Bronchial epithelial cell (primary cell): ENCODE data around the gene CDCA5. TPM values are rescaled to one million over a fixed set of nuclear protein-coding genes. Genes with fewer than 3 reads are reported as not detected.

ENCODE experiments used
- DNase-seq: peaks from one replicate; pipeline ENCODE4 v3.0.0-alpha.2; 2010; ENCODE audit warnings: low read depth
- FAIRE-seq: peaks from 2 replicates; lab custom pipeline; 2011; peaks lifted over from hg19 to GRCh38; lab: Jason Lieb, UNC
- H3K27me3 ChIP-seq: 2 replicates; pipeline ENCODE4 v1.5.1; 2011; ENCODE audit warnings: low read length; ENCODE audit not compliant: control insufficient read depth, insufficient read depth
- H3K36me3 ChIP-seq: 2 replicates; pipeline ENCODE4 v1.5.1; 2011; ENCODE audit warnings: low read length; ENCODE audit not compliant: control insufficient read depth, insufficient read depth
- H3K4me3 ChIP-seq: 2 replicates; pipeline ENCODE4 v1.5.1; 2011; ENCODE audit warnings: mild to moderate bottlenecking, low read depth, low read length, control low read depth
- total RNA-seq: library from RNA; depleted of rRNA; stranded (reverse); fragments of >200 nt; gene quantifications from 2 replicates; pipeline ENCODE4 v1.2.1, GENCODE V29; 2014
- TF ChIP-seq, protein P1 (sequence below): IDR thresholded peaks from 2 replicates; pipeline ENCODE4 v1.5.1; 2011; ENCODE audit warnings: mild to moderate bottlenecking, moderate library complexity, low read length, control low read depth, inconsistent platforms; ENCODE audit not compliant: insufficient read depth, severe bottlenecking

The CDCA5 gene
- total RNA-seq, 1 donor from 2014 or later, result 0.53 TPM

DNA sequence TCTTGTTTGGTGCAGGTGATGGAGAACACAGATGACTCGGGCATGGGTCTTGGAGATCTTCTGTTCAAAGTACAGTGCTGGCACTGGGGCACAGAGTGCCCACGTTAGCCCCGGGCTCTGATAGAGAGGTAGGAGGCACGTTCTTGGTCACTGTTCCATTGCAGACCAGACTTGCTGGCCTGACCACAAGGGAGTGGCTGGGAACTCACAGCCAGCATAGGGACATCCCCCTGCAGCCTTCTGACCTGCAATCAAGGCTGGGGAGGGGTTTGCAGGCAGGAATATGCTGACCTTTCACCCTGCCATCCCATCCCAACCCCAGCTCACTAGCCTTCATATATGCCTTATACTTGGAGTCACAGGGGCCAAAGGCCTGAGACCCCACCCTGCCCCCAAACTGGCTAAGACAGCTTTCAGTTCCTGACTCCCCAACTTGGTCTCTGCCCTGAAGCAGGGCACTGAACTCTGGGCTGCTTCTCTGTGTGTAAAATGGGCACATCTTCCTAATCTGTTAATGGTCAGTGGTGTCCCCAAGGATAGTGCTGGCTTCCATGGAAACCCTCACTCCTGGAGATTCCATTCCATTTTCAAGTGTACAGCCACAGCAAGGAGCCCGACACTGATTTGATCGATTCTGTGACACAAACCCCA lies 42.9 kb upstream of the CDCA5 start:
- Histone ChIP-seq H3K27me3 (no peaks in the 10 kb centered on the region), H3K36me3 (peaks cover 47% of the 10 kb centered on the region), H3K4me3 (no peak overlapping the region)
- FAIRE-seq, result no peak
- TF ChIP-seq, protein P1, sequence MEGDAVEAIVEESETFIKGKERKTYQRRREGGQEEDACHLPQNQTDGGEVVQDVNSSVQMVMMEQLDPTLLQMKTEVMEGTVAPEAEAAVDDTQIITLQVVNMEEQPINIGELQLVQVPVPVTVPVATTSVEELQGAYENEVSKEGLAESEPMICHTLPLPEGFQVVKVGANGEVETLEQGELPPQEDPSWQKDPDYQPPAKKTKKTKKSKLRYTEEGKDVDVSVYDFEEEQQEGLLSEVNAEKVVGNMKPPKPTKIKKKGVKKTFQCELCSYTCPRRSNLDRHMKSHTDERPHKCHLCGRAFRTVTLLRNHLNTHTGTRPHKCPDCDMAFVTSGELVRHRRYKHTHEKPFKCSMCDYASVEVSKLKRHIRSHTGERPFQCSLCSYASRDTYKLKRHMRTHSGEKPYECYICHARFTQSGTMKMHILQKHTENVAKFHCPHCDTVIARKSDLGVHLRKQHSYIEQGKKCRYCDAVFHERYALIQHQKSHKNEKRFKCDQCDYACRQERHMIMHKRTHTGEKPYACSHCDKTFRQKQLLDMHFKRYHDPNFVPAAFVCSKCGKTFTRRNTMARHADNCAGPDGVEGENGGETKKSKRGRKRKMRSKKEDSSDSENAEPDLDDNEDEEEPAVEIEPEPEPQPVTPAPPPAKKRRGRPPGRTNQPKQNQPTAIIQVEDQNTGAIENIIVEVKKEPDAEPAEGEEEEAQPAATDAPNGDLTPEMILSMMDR, result no peak
- DNase-seq, result no peak

DNA sequence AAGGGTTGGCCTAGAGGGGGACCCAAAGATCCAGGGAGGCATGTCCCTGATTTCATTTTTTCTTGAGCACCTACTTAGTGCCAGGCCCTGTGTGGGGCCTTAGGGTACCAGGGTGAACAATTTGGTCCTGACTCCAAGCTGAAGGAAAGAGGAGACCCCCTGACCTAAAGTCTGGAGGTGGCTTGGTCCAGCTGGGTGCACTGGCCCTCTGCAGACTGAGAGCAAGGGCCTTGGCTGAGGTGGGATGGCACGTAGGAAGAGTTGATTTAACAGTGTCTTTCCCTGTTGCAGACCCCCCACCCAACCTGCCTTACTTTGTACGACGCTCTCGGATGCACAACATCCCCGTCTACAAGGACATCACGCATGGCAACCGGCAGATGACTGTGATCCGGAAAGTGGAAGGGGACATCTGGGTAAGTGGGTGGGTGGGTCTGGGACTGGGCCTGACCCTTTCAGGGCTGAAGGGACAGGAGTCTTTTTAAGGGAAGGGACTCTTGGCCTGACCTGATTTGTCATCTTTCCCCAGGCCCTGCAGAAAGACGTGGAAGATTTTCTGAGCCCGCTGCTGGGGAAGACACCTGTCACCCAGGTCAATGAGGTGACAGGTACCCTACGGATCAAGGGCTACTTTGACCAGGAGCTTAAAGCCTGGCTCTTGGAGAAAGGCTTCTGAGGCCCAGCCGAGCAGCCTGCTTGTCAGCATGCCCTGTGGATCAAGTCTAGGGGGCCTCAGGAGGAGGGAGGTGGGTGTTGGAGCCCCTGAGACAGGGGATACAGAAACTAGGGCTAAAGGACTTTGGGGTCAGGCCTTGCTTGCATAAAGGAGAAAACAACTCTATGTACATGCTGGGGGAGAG lies 41.6 kb upstream of the CDCA5 start:
- H3K4me3 ChIP-seq, result no peak overlapping the region
- FAIRE-seq (no peak), DNase-seq (no peak)
- TF ChIP-seq, protein P1, result no peak
- peaks cover 43% of the 10 kb centered on the region for H3K36me3 ChIP-seq
- no peaks in the 10 kb centered on the region for H3K27me3 ChIP-seq

DNA sequence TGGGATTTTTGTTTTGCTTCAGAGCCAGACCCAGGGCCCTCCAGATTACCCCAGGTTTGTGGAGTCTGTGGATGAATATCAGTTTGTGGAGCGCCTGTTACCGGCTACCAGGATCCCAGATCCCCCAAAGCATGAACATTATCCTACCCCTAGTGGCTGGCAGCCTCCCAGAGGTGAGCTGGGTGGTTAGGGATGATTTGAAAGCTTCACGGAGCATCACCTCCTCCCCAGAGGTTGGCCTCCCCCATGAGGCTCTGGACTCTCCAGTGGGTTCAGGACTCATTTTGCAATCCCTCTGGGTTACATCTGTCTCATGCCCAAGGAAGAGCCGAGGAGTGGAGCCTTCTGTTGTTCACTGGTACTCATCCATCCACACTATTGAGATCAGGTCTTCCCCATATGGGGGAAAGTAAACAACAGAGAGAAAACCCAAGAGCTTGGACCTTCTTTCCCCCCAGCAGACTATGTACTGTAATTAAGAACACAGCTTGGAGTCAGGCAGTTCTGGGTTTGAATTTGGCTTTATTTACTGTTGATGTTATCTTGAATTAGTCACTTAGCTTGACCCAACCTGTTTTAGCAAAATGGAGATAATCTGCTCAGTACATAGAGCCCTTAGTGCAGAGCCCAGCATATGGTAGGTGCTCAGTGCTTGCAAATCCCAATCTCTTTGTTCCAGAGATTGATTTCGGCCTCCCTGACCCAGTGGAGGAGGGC lies 40.8 kb upstream of the CDCA5 start:
- no peak for DNase-seq
- peaks cover 44% of the 10 kb centered on the region for H3K36me3 ChIP-seq

DNA sequence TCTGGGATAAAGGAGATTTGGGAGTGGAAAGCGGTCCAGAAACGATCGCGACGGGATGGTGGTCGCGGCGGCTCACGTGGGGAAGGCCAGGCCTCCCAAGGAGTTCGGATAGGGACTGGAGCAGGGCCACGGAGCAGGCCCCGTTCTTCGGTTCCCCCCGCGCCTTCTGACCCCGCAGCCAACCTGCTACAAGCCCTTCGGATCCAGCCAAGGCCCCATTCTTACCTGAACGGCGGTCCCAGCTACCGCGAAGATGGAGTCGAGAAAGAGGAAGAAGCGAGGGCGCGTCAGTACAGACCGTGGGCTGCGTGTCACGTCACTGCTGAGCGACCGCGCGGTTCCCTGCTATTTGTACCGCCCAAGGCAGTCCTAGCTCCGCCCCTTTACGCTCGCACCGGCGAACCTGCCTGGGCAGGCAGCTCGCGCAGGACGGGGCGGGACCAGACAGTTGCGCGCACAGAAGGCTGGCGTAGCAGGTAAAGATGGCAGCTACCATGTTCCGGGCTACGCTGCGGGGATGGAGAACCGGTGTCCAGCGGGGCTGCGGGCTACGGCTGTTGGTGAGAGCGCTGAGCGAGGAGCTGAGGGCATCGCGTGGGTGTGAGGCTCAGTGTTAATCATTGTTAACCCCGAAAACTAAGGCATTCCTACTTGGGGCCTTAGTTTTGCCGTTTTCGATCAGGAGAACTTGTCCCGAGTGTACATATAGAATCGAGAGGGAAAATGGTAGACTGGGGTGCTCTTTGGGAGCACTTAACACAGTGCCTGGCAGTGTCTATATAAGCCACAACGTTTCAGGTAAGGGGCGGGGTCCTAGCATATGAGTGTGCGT lies 38.2 kb upstream of the CDCA5 start, which contains the start of the genes FAU and MRPL49:
Gene FAU, minus strand, starts transcription at position 270 of the 832 bp plus-strand sequence. CDS start 321 bp downstream, outside the sequence.
Gene MRPL49, plus strand, starts transcription at position 457 of the 832 bp plus-strand sequence. Its CDS starts 26 bp downstream, at position 483.
- no peaks in the 10 kb centered on the region for H3K27me3 ChIP-seq
- no peak for FAIRE-seq
- TF ChIP-seq, protein P1, result no peak
- peak within 1 kb of the TSS; percentile 79 for H3K4me3 ChIP-seq
- DNase-seq, result peak; percentile 95
- H3K36me3 ChIP-seq, result peaks cover 39% of the 10 kb centered on the region

More for the DNA sequence above, 40.8 kb upstream of the CDCA5 start:
- Histone ChIP-seq H3K27me3 (no peaks in the 10 kb centered on the region), H3K4me3 (no peak overlapping the region)
- TF ChIP-seq, protein P1, result no peak
- no peak for FAIRE-seq

DNA sequence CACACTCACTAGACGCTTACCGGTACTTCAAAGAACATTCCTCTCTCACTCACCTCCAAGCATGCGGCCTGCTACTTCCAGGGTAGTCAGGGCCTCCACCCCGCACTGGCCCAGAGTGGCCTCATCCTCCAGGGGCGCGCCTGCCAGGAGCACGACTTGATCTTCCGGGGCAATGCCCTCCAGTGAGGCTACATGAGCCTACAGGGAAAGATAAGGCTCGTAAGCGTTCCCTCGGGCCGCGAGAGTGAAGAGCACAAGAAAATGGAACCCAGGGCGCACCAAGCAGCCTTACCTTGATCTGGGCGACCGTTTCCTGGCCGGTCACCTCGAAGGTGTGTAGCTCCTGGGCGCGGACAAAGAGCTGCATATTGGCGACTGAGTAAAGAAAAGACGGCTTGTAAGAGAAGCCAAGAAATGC lies 37.6 kb upstream of the CDCA5 start:
- Histone ChIP-seq H3K27me3 (no peaks in the 10 kb centered on the region), H3K4me3 (peak overlapping the region; percentile 79), H3K36me3 (peaks cover 33% of the 10 kb centered on the region)
- DNase-seq (no peak), FAIRE-seq (no peak)
- TF ChIP-seq, protein P1, result no peak
